ENCODE data around the gene ZNF236. TPM values are rescaled to one million over a fixed set of nuclear protein-coding genes. Genes with fewer than 3 reads are reported as not detected.

The ZNF236 gene
- total and polyA plus RNA-seq, 10 of the 15 experiments (the other 5 are each of a cell fraction or from before 2014, with no cell fraction given), result 1.0 to 14.4 (median 5.9) TPM

DNA sequence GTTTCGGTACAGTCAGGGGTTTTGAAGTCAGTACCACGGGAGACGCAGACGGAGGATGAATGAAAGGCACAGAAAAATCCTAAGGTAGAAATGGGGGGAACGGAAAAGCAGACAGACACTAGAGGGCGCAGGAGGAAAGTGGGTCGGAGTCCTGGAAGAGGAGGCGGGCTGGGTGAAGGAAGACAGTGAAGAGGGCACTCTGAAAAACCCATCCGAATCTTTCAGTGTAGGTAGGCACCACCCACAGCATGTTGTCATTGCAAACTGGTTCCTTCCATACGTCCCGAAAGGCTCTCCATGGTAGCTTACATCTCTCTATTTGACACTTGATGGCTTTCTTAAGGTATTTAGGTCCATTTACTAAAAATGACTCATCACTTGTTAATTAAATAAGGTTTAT is 18.5 kb upstream of the ZNF236 start:
- Histone ChIP-seq H3K9me3 (replicated peaks; ENCODE audit: control insufficient read depth, insufficient read depth, low read length) (no peaks in the 10 kb centered on the region), H3K79me2 (ENCODE audit: control insufficient read depth, insufficient read depth, low read length) (no peaks in the 10 kb centered on the region), H4K20me1 (ENCODE audit: control insufficient read depth, insufficient read depth) (no peaks in the 10 kb centered on the region), H3K4me2 (ENCODE audit: control insufficient read depth, insufficient read depth) (peak overlapping the region; percentile 69), H2AFZ (ENCODE audit: control insufficient read depth, low read depth, low read length) (peak overlapping the region; percentile 54), H3K27ac (ENCODE audit: control insufficient read depth, insufficient read depth) (no peak overlapping the region), H3K9ac (ENCODE audit: control insufficient read depth, insufficient read depth, low read length) (no peak overlapping the region), H3K4me3 (no peak overlapping the region), H3K4me1 (ENCODE audit: control insufficient read depth, insufficient read depth, low read length) (peaks cover 7% of the 10 kb centered on the region; the same call in 1 of the 2 replicates), H3K27me3 (replicated peaks in 1 of 2; ENCODE audit: control insufficient read depth in 2 of 2, insufficient read depth in 2 of 2, low read length in 1 of 2) (no peaks in the 10 kb centered on the region), H3K36me3 (ENCODE audit: control insufficient read depth in 2 of 2, insufficient read depth in 2 of 2, low read length in 1 of 2) (no peaks in the 10 kb centered on the region)
- DNase-seq (ENCODE audit: low read depth, low spot score) (peak; percentile 51), FAIRE-seq (peak; percentile 86), ATAC-seq (peak; percentile 84)
- ChIA-PET SMC1A (ENCODE audit: uncharacterized antibody, unreplicated experiment) (interaction anchor here (0.7 to 4.5 kb wide), 22 partner anchors 9 to 208 kb away, joined by 3 to 73 read pairs (median 4); no protein-coding TSS in a partner anchor), RAD21 (ENCODE audit: unreplicated experiment) (interaction anchor here (0.6 to 3.5 kb wide), 12 partner anchors 8 to 408 kb away, joined by 3 to 63 read pairs (median 4); no protein-coding TSS in a partner anchor), POLR2A (interaction anchor here (0.7 to 1.5 kb wide), 4 partner anchors 14 to 182 kb away, joined by 3 to 7 read pairs (median 4); no protein-coding TSS in a partner anchor), CTCF (interaction anchor here (0.6 to 4.2 kb wide), 59 partner anchors 9 to 847 kb away, joined by 3 to 167 read pairs (median 5); partner anchors contain the start of gene ZNF236)
- in situ Hi-C loops (cut with MboI), result loop anchor here (10.0 kb wide), 1 partner anchor 181 kb away; no protein-coding TSS in a partner anchor
- no TSS peak for BruUV-seq (replicated peaks)
- intact Hi-C loops (cut with micrococcal nuclease; ENCODE audit: unreplicated experiment), result loop anchor here (1.0 to 10.0 kb wide), 4 partner anchors 45 to 847 kb away; no protein-coding TSS in a partner anchor
- TF ChIP-seq ZNF24 (IDR thresholded peaks at IDR 0.05) (no peak), CHD2 (IDR thresholded peaks at IDR 0.05; ENCODE audit: borderline replicate concordance, low read depth, low read length) (no peak), FOXM1 (IDR thresholded peaks at IDR 0.05; ENCODE audit: low read depth, low read length) (no peak), RB1 (IDR thresholded peaks at IDR 0.05; ENCODE audit: borderline replicate concordance) (peak; percentile 76; the same call in 1 of the 2 replicates), HDAC2 (IDR thresholded peaks at IDR 0.05) (no peak), YY1 (IDR thresholded peaks at IDR 0.05; ENCODE audit: low read depth, low read length) (peak; percentile 57; the same call in 1 of the 2 replicates), RAD21 (IDR thresholded peaks at IDR 0.05; ENCODE audit: insufficient read depth, low read depth, low read length) (peak; percentile 77), SMC3 (IDR thresholded peaks at IDR 0.05; ENCODE audit: borderline replicate concordance, low read length) (peak; percentile 65; the same call in 1 of the 2 replicates), CBX3 (IDR thresholded peaks at IDR 0.05; ENCODE audit: borderline replicate concordance, low read depth) (no peak), CTCF (IDR thresholded peaks at IDR 0.05 in 2 of 3, conservative IDR thresholded peaks at IDR 0.05 in 1 of 3; ENCODE audit: control insufficient read depth in 2 of 3, extremely low read depth in 1 of 3, insufficient read depth in 1 of 3, low read depth in 3 of 3, low read length in 3 of 3) (peak; percentile 87 to 91 (median 90)), SUPT20H (IDR thresholded peaks at IDR 0.05; ENCODE audit: borderline replicate concordance, control insufficient read depth, low read depth, low read length) (no peak), NRF1 (conservative IDR thresholded peaks at IDR 0.05; ENCODE audit: low read depth, low read length) (no peak), TAF1 (IDR thresholded peaks at IDR 0.05; ENCODE audit: borderline replicate concordance, low read depth, low read length) (no peak), BCL11A (IDR thresholded peaks at IDR 0.05; ENCODE audit: low read depth, low read length) (no peak), TBL1XR1 (IDR thresholded peaks at IDR 0.05; ENCODE audit: low read depth, low read length) (no peak), EGR1 (IDR thresholded peaks at IDR 0.05; ENCODE audit: borderline replicate concordance in 1 of 2, low read depth in 2 of 2, low read length in 2 of 2) (0 out of 3 replicates have a peak, but pooled peaks of 1 of the 2 experiments have one; percentile 9), POLR2AphosphoS2 (IDR thresholded peaks at IDR 0.05; ENCODE audit: low read depth, low read length) (no peak), SMAD5 (IDR thresholded peaks at IDR 0.05; ENCODE audit: low read depth) (no peak)
- WGBS (ENCODE audit: insufficient coverage, insufficient replicate concordance, low lambda C conversion rate, missing lambda C conversion rate), result 3% methylated on average over 11 of the region's 11 CpGs
